ENCODE data around the gene TMEM72. TPM values are rescaled to one million over a fixed set of nuclear protein-coding genes. Genes with fewer than 3 reads are reported as not detected.

Gene TMEM72
- total RNA-seq, 1 donor from 2014 or later, result not detected

DNA sequence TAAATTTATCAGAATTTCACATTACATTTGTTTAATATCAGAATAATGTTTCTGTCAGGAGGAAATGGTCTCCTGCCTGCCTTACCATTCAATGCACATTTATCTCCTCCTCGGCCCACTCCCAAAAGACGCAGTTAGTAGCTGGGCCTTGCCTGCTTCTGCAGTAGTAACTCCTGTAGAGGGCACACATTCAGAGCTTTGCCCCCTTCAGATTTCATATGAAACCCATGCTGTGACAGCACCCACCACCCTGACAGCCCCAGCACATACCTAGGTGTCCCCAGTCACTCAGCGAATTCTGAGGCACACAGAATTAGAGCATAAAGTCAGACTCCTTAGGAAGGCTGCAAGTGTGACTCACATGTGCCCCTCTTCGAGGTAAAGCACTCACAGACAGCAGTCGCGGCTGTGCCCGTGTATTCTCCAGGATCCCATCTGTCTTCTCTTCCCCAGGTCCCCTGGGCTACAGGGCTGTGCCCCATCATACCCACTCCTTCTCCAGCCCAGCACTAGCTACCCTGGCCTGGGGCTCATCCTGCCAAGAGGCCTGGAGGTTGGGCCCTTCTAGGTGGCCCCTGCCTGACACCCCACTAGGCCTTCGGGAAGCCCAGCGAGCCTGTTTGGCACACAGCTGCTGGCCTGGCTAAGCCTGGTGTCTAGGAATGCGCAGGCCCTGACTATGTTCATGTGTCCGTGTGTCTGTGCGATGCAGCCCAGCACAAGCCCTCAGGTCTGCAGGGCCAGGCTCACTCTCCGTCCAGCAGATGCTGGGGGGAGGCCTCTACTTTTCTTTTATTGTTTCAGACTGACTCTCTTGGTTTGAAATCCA, 72.1 kb downstream of the TMEM72 start:
- Histone ChIP-seq H3K4me1 (peaks cover 45% of the 10 kb centered on the region), H3K9me3 (no peaks in the 10 kb centered on the region), H3K27ac (peak overlapping the region; percentile 95), H3K27me3 (no peaks in the 10 kb centered on the region), H3K36me3 (no peaks in the 10 kb centered on the region), H3K4me3 (no peak overlapping the region)
- no peak for TF ChIP-seq POLR2AphosphoS5 (IDR thresholded peaks at IDR 0.05; ENCODE audit: insufficient read depth in 1 of 2, low read depth in 1 of 2)
- TF ChIP-seq POLR2A (IDR thresholded peaks at IDR 0.05), result no peak
- TF ChIP-seq, protein P1, sequence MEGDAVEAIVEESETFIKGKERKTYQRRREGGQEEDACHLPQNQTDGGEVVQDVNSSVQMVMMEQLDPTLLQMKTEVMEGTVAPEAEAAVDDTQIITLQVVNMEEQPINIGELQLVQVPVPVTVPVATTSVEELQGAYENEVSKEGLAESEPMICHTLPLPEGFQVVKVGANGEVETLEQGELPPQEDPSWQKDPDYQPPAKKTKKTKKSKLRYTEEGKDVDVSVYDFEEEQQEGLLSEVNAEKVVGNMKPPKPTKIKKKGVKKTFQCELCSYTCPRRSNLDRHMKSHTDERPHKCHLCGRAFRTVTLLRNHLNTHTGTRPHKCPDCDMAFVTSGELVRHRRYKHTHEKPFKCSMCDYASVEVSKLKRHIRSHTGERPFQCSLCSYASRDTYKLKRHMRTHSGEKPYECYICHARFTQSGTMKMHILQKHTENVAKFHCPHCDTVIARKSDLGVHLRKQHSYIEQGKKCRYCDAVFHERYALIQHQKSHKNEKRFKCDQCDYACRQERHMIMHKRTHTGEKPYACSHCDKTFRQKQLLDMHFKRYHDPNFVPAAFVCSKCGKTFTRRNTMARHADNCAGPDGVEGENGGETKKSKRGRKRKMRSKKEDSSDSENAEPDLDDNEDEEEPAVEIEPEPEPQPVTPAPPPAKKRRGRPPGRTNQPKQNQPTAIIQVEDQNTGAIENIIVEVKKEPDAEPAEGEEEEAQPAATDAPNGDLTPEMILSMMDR (IDR thresholded peaks at IDR 0.05), result no peak
- intact Hi-C loops (cut with DNase I), result no loop called here
- no peak for DNase-seq (ENCODE audit: extremely low spot score in 2 of 2)

DNA sequence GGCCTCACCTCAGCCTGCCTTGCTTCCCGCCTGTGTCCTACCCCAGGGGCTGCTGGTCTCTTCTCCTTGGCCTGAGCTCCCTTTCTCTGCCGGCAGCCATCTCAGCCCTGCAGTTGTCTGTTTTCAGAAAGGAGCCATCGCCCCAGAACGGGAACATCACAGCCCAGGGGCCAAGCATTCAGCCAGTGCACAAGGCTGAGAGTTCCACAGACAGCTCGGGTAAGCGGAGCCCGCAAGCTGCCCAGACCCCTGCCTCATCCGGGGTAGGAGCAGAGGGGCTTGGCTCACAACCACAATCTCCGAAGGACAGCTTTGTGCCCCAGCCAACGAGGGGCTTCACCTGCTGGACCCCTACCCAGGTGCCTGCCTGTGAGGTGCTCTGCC, 72.8 kb downstream of the TMEM72 start:
- no peaks in the 10 kb centered on the region for H3K9me3 ChIP-seq
- H3K4me3 ChIP-seq, result no peak overlapping the region
- H3K36me3 ChIP-seq, result no peaks in the 10 kb centered on the region
- intact Hi-C loops (cut with DNase I), result no loop called here
- H3K27me3 ChIP-seq, result no peaks in the 10 kb centered on the region
- H3K27ac ChIP-seq, result peak overlapping the region; percentile 33
- H3K4me1 ChIP-seq, result peaks cover 39% of the 10 kb centered on the region
- TF ChIP-seq POLR2A (IDR thresholded peaks at IDR 0.05) (no peak), POLR2AphosphoS5 (IDR thresholded peaks at IDR 0.05; ENCODE audit: insufficient read depth in 1 of 2, low read depth in 1 of 2) (no peak)
- TF ChIP-seq, protein P1 (IDR thresholded peaks at IDR 0.05), result no peak
- DNase-seq (ENCODE audit: extremely low spot score in 2 of 2), result no peak

- no peaks in the 10 kb centered on the region for H3K36me3 ChIP-seq
- no peak overlapping the region for H3K4me3 ChIP-seq
- H3K9me3 ChIP-seq, result no peaks in the 10 kb centered on the region
- intact Hi-C loops (cut with DNase I), result no loop called here
- no peak for DNase-seq (ENCODE audit: extremely low spot score in 2 of 2)
- no peak for TF ChIP-seq POLR2A (IDR thresholded peaks at IDR 0.05)
- TF ChIP-seq POLR2AphosphoS5 (IDR thresholded peaks at IDR 0.05; ENCODE audit: insufficient read depth in 1 of 2, low read depth in 1 of 2), result no peak
- TF ChIP-seq, protein P1 (IDR thresholded peaks at IDR 0.05), result no peak
- peak overlapping the region; percentile 33 for H3K27ac ChIP-seq
- H3K27me3 ChIP-seq, result no peaks in the 10 kb centered on the region
- H3K4me1 ChIP-seq, result peaks cover 31% of the 10 kb centered on the region
Measured at GRCh38 chr10:44984671-44985101, 73.5 kb downstream of the TMEM72 start.

GRCh38 chr10:44985175-44985681, 74.1 kb downstream of the TMEM72 start:
- DNase-seq (ENCODE audit: extremely low spot score in 2 of 2), result no peak
- Histone ChIP-seq H3K27me3 (no peaks in the 10 kb centered on the region), H3K36me3 (no peaks in the 10 kb centered on the region), H3K4me1 (peaks cover 26% of the 10 kb centered on the region), H3K9me3 (no peaks in the 10 kb centered on the region), H3K4me3 (no peak overlapping the region), H3K27ac (peak overlapping the region; percentile 33)
- intact Hi-C loops (cut with DNase I), result no loop called here
- TF ChIP-seq POLR2AphosphoS5 (IDR thresholded peaks at IDR 0.05; ENCODE audit: insufficient read depth in 1 of 2, low read depth in 1 of 2), result no peak
- TF ChIP-seq, protein P1 (IDR thresholded peaks at IDR 0.05), result no peak
- no peak for TF ChIP-seq POLR2A (IDR thresholded peaks at IDR 0.05)

GRCh38 chr10:44986179-44986578, 75.0 kb downstream of the TMEM72 start:
- peaks cover 16% of the 10 kb centered on the region for H3K4me1 ChIP-seq

More at GRCh38 chr10:44986179-44986578, 75.0 kb downstream of the TMEM72 start:
- H3K36me3 ChIP-seq, result no peaks in the 10 kb centered on the region
- intact Hi-C loops (cut with DNase I), result no loop called here
- TF ChIP-seq POLR2A (IDR thresholded peaks at IDR 0.05), result no peak
- no peak for TF ChIP-seq POLR2AphosphoS5 (IDR thresholded peaks at IDR 0.05; ENCODE audit: insufficient read depth in 1 of 2, low read depth in 1 of 2)
- TF ChIP-seq, protein P1 (IDR thresholded peaks at IDR 0.05), result no peak
- H3K27ac ChIP-seq, result peak overlapping the region; percentile 7
- H3K27me3 ChIP-seq, result no peaks in the 10 kb centered on the region
- H3K9me3 ChIP-seq, result no peaks in the 10 kb centered on the region
- no peak overlapping the region for H3K4me3 ChIP-seq
- no peak for DNase-seq (ENCODE audit: extremely low spot score in 2 of 2)

Measured in vagina (tissue), 2 donors.